H1 (cell line): ENCODE measurements around the gene IFIT1. TPM values are rescaled to one million over a fixed set of nuclear protein-coding genes. Genes with fewer than 3 reads are reported as not detected.

ENCODE experiments used
- CTCF ChIA-PET: fragments of 300-600 bp; sonication (Branson Sonifier 250); formaldehyde crosslinking; loops from one replicate; lab custom pipeline; 2021; ENCODE audit not compliant: partially characterized antibody; lab: Charles Lee
- POLR2A ChIA-PET: fragments of 300-600 bp; sonication (Branson Sonifier 250); formaldehyde crosslinking; loops from one replicate; lab custom pipeline; 2021; ENCODE audit warnings: inconsistent platforms; ENCODE audit not compliant: partially characterized antibody; lab: Charles Lee
- DNase-seq, 2 experiments: peaks; one replicate each; pipeline versions ENCODE4 v3.0.0 to v3.0.0-alpha.2; 2010 to 2022; ENCODE audit warnings: low spot score in 2 of 2, low read depth in 1 of 2, mixed read lengths in 1 of 2
- FAIRE-seq: peaks from 2 replicates; lab custom pipeline; 2011; peaks lifted over from hg19 to GRCh38; lab: Jason Lieb, UNC
- H2AFZ ChIP-seq: 2 replicates; pipeline ENCODE4 v1.8.1; 2012; ENCODE audit warnings: low read length, inconsistent platforms
- H2AK5ac ChIP-seq: 2 replicates; pipeline ENCODE4 v1.6.1; 2013; ENCODE audit warnings: low read depth, low read length
- H2BK120ac ChIP-seq: replicated peaks from 2 replicates; pipeline ENCODE3; 2013; ENCODE audit warnings: low read depth, low read length, inconsistent platforms
- H2BK12ac ChIP-seq: 2 replicates; pipeline ENCODE4 v1.6.1; 2013; ENCODE audit warnings: low read depth, low read length
- H2BK15ac ChIP-seq: 2 replicates; pipeline ENCODE4 v1.6.1; 2013; ENCODE audit warnings: low read length
- H2BK20ac ChIP-seq: 2 replicates; pipeline ENCODE4 v1.6.1; 2013; ENCODE audit warnings: low read length
- H2BK5ac ChIP-seq: 2 replicates; pipeline ENCODE4 v1.6.1; 2013; ENCODE audit warnings: low read depth, low read length
- H3K14ac ChIP-seq: 2 replicates; pipeline ENCODE4 v1.6.1; 2013; ENCODE audit warnings: inconsistent platforms; ENCODE audit not compliant: insufficient read length
- H3K18ac ChIP-seq: 2 replicates; pipeline ENCODE4 v1.6.1; 2013; ENCODE audit warnings: low read length; ENCODE audit errors: extremely low read depth
- H3K23ac ChIP-seq: 2 replicates; pipeline ENCODE4 v1.6.1; 2013; ENCODE audit warnings: inconsistent platforms; ENCODE audit not compliant: insufficient read length
- H3K23me2 ChIP-seq: 2 replicates; pipeline ENCODE4 v1.6.1; 2013; ENCODE audit warnings: low read depth, low read length
- H3K27ac ChIP-seq: 2 replicates; pipeline ENCODE4 v1.6.1; 2011; ENCODE audit warnings: low read depth, low read length, inconsistent platforms
- H3K27me3 ChIP-seq, 4 experiments: replicated peaks in 1 of 4; 1 replicate in 1 of 4; 2 replicates in 3 of 4; pipeline versions ENCODE4 v1.6.1 to v1.8.1; 2011 to 2013; ENCODE audit warnings: low read length in 3 of 4, mild to moderate bottlenecking in 3 of 4, inconsistent platforms in 2 of 4, mixed read lengths in 2 of 4, moderate library complexity in 1 of 4; ENCODE audit not compliant: control insufficient read depth in 3 of 4, insufficient read depth in 3 of 4; ENCODE audit errors: extremely low read depth in 1 of 4
- H3K36me3 ChIP-seq, 4 experiments: 2 replicates each; pipeline versions ENCODE4 v1.6.1 to v1.8.1; 2011 to 2013; ENCODE audit warnings: mild to moderate bottlenecking in 4 of 4, low read length in 3 of 4, moderate library complexity in 2 of 4, control low read depth in 1 of 4, inconsistent platforms in 1 of 4; ENCODE audit not compliant: insufficient read depth in 4 of 4, control insufficient read depth in 2 of 4
- H3K4ac ChIP-seq: replicated peaks from 2 replicates; pipeline ENCODE3; 2013; ENCODE audit warnings: low read length, low read depth, mixed read lengths, inconsistent platforms; ENCODE audit not compliant: insufficient read length
- H3K4me1 ChIP-seq, 4 experiments: replicated peaks in 1 of 4; 1 replicate in 1 of 4; 2 replicates in 3 of 4; pipeline versions ENCODE4 v1.6.1 to v1.8.1; 2011 to 2013; ENCODE audit warnings: low read length in 3 of 4, inconsistent platforms in 2 of 4, mixed read lengths in 1 of 4; ENCODE audit not compliant: insufficient read depth in 4 of 4, control insufficient read depth in 3 of 4
- H3K4me2 ChIP-seq, 2 experiments: 2 replicates each; pipeline versions ENCODE4 v1.6.1 to v1.8.1; 2011 to 2013; ENCODE audit warnings: low read depth in 2 of 2, low read length in 2 of 2, control low read depth in 1 of 2, inconsistent platforms in 1 of 2, mild to moderate bottlenecking in 1 of 2; ENCODE audit not compliant: insufficient read depth in 1 of 2
- H3K4me3 ChIP-seq, 4 experiments: fragments of 200-600, 300-600 bp in 1 of 4; sonication (generic), shearing (Covaris generic), sonication (Bioruptor Twin) in 1 of 4; 2 replicates each; pipeline versions ENCODE4 v1.5.1 to v1.8.1; 2011 to 2016; ENCODE audit warnings: low read length in 4 of 4, low read depth in 3 of 4, control low read depth in 2 of 4, inconsistent platforms in 2 of 4, mild to moderate bottlenecking in 2 of 4, mixed read lengths in 1 of 4, moderate library complexity in 1 of 4; ENCODE audit not compliant: insufficient read depth in 2 of 4; ENCODE audit errors: extremely low read depth in 1 of 4
- H3K56ac ChIP-seq: replicated peaks from 2 replicates; pipeline ENCODE3; 2013; ENCODE audit warnings: low read depth, mild to moderate bottlenecking, mixed read lengths, low read length, inconsistent platforms; ENCODE audit not compliant: insufficient read length
- H3K79me1 ChIP-seq: 2 replicates; pipeline ENCODE4 v1.6.1; 2013; ENCODE audit warnings: low read depth, low read length, control low read depth
- H3K79me2 ChIP-seq, 2 experiments: 2 replicates each; pipeline versions ENCODE4 v1.6.1 to v1.8.1; 2012 to 2013; ENCODE audit warnings: low read length in 2 of 2, mild to moderate bottlenecking in 2 of 2, inconsistent platforms in 1 of 2; ENCODE audit not compliant: insufficient read depth in 2 of 2, control insufficient read depth in 1 of 2
- H3K9ac ChIP-seq, 4 experiments: replicated peaks in 1 of 4; 1 replicate in 1 of 4; 2 replicates in 3 of 4; pipeline versions ENCODE4 v1.6.1 to v1.8.1; 2011 to 2013; ENCODE audit warnings: low read depth in 3 of 4, low read length in 3 of 4, control low read depth in 2 of 4, mild to moderate bottlenecking in 2 of 4, moderate library complexity in 2 of 4, inconsistent platforms in 1 of 4; ENCODE audit errors: extremely low read depth in 1 of 4
- H3K9me3 ChIP-seq, 2 experiments: 2 replicates each; pipeline versions ENCODE4 v1.6.1 to v1.8.1; 2012 to 2013; ENCODE audit warnings: mild to moderate bottlenecking in 2 of 2, moderate library complexity in 2 of 2, control low read depth in 1 of 2, inconsistent platforms in 1 of 2, low read depth in 1 of 2, low read length in 1 of 2, mixed read lengths in 1 of 2; ENCODE audit not compliant: insufficient read depth in 2 of 2
- H4K20me1 ChIP-seq, 2 experiments: replicated peaks in 1 of 2; 2 replicates each; pipeline versions ENCODE3 to v1.8.1; 2011 to 2013; ENCODE audit warnings: inconsistent platforms in 2 of 2, low read length in 2 of 2, mild to moderate bottlenecking in 1 of 2; ENCODE audit not compliant: insufficient read depth in 2 of 2, control insufficient read depth in 1 of 2
- H4K5ac ChIP-seq: 2 replicates; pipeline ENCODE4 v1.6.1; 2013; ENCODE audit warnings: low read length, low read depth, mixed read lengths, inconsistent platforms; ENCODE audit not compliant: insufficient read length
- H4K8ac ChIP-seq: 2 replicates; pipeline ENCODE4 v1.8.0; 2013; ENCODE audit warnings: mild to moderate bottlenecking, moderate library complexity, low read length, inconsistent platforms; ENCODE audit not compliant: insufficient read depth; ENCODE audit errors: extremely low read depth
- H4K91ac ChIP-seq: replicated peaks from 2 replicates; pipeline ENCODE3; 2013; ENCODE audit warnings: low read length, mixed read lengths, inconsistent platforms; ENCODE audit not compliant: insufficient read length
- CHD1 ChIP-seq: IDR thresholded peaks from 2 replicates; pipeline ENCODE4 v1.6.1; 2012; ENCODE audit warnings: low read depth, low read length, improper control_type of control experiment
- CREB1 ChIP-seq: IDR thresholded peaks from 2 replicates; pipeline ENCODE4 v1.6.1; 2012; ENCODE audit warnings: inconsistent platforms
- CTCF ChIP-seq, 3 experiments: IDR thresholded peaks; 1 replicate in 2 of 3; 2 replicates in 1 of 3; pipeline versions ENCODE4 v1.5.1 to v1.6.1; 2011; ENCODE audit warnings: low read length in 3 of 3, mild to moderate bottlenecking in 3 of 3, inconsistent platforms in 2 of 3, low read depth in 1 of 3, moderate library complexity in 1 of 3; ENCODE audit not compliant: insufficient read depth in 1 of 3; ENCODE audit errors: control extremely low read depth in 1 of 3
- EP300 ChIP-seq, 2 experiments: IDR thresholded peaks; 1 replicate in 1 of 2; 2 replicates in 1 of 2; pipeline ENCODE4 v1.6.1; 2011 to 2012; ENCODE audit warnings: low read depth in 2 of 2, low read length in 2 of 2, mild to moderate bottlenecking in 2 of 2, borderline replicate concordance in 1 of 2, inconsistent platforms in 1 of 2, moderate library complexity in 1 of 2
- HDAC6 ChIP-seq: IDR thresholded peaks from one replicate; pipeline ENCODE4 v1.7.1; 2012; ENCODE audit warnings: low read depth, mild to moderate bottlenecking, inconsistent platforms, low read length, moderate library complexity
- RFX5 ChIP-seq: IDR thresholded peaks from 2 replicates; pipeline ENCODE4 v1.6.1; 2011; ENCODE audit warnings: low read depth, low read length, improper control_type of control experiment, borderline replicate concordance
- SIX5 ChIP-seq: IDR thresholded peaks from 2 replicates; pipeline ENCODE4 v1.6.1; 2011; ENCODE audit warnings: mild to moderate bottlenecking, low read depth, low read length
- SP4 ChIP-seq: IDR thresholded peaks from 2 replicates; pipeline ENCODE4 v1.6.1; 2012; ENCODE audit warnings: low read length, inconsistent platforms
- TBP ChIP-seq: IDR thresholded peaks from 2 replicates; pipeline ENCODE4 v1.6.1; 2011; ENCODE audit warnings: low read depth, low read length, improper control_type of control experiment
- WGBS, 2 experiments: shearing (Covaris generic) in 1 of 2; methylation state at CpG; one replicate each; pipeline versions ENCODE4 v1.1.6 to v1.1.7; 2013 to 2015; ENCODE audit warnings: low lambda C conversion rate in 2 of 2, mixed read lengths in 2 of 2, inconsistent platforms in 1 of 2, low coverage in 1 of 2, missing lambda C conversion rate in 1 of 2; ENCODE audit not compliant: insufficient replicate concordance in 2 of 2, insufficient coverage in 1 of 2, insufficient read length in 1 of 2; ENCODE audit errors: extremely low coverage in 1 of 2, missing lambda C conversion rate in 1 of 2; 5-methylcytosine and 5-hydroxymethylcytosine counted together
- polyA plus RNA-seq, 7 experiments: library from polyadenylated mRNA; depleted of rRNA in 3 of 7; stranded (reverse) in 5 of 7; unstranded in 2 of 7; fragments of >200 nt in 5 of 7; fragments of 200-250 nt in 2 of 7; gene quantifications; 1 replicate in 5 of 7; 2 replicates in 1 of 7; 4 replicates in 1 of 7; pipeline versions ENCODE4 v1.2.1 to v1.2.3, GENCODE V29; 2011 to 2013; ENCODE audit warnings: missing spikeins in 2 of 7, mixed read lengths in 2 of 7
- total RNA-seq: library from RNA; stranded (reverse); fragmentation: NEBNext Ultra II Directional; extraction: Animal tissue kit (Norgen Biotek cat#: 25700); gene quantifications from 2 replicates; pipeline ENCODE4 v1.2.1, GENCODE V29; 2021

Gene IFIT1
- total and polyA plus RNA-seq, 2 of the 8 experiments (the other 6 are each of a cell fraction or from before 2014, with no cell fraction given): 0.94 to 1.5 TPM

GRCh38 chr10:89373916-89374711 is 18.3 kb upstream of the IFIT1 start:
- no peaks in the 10 kb centered on the region for H3K23me2 ChIP-seq
- H4K91ac ChIP-seq: no peak overlapping the region
- no peak overlapping the region for H3K27ac ChIP-seq
- H3K79me2 ChIP-seq: no peaks in the 10 kb centered on the region
- H4K8ac ChIP-seq: no peak overlapping the region
- no peak overlapping the region for H3K9ac ChIP-seq
- no peak overlapping the region for H2BK5ac ChIP-seq
- H2BK120ac ChIP-seq: no peak overlapping the region
- no peak overlapping the region for H3K23ac ChIP-seq
- H2BK15ac ChIP-seq: no peak overlapping the region
- no peak overlapping the region for H3K56ac ChIP-seq
- H2BK12ac ChIP-seq: no peak overlapping the region
- no peak overlapping the region for H3K4me2 ChIP-seq
- H3K4me1 ChIP-seq: peaks cover 0 to 4% (median 0%) of the 10 kb centered on the region in 4 experiments; a peak in 2 of 7 replicates
- 92% methylated on average over 3 of the region's 3 CpGs; no CpG with 5 or more reads in 1 of the 2 experiments for WGBS, 2 experiments
- H3K18ac ChIP-seq: no peak overlapping the region
- H3K4me3 ChIP-seq: no peak overlapping the region
- no peak overlapping the region for H3K14ac ChIP-seq
- no peak overlapping the region for H3K4ac ChIP-seq
- no peaks in the 10 kb centered on the region for H3K27me3 ChIP-seq
- no peak overlapping the region for H2AK5ac ChIP-seq
- H3K9me3 ChIP-seq: no peaks in the 10 kb centered on the region
- no peaks in the 10 kb centered on the region for H3K36me3 ChIP-seq
- no peak overlapping the region for H4K5ac ChIP-seq
- no peak overlapping the region for H2BK20ac ChIP-seq
- POLR2A ChIA-PET: no interaction called here
- no peaks in the 10 kb centered on the region for H4K20me1 ChIP-seq
- TF ChIP-seq TBP (no peak), SIX5 (no peak), SP4 (no peak), CREB1 (no peak), CTCF (IDR thresholded peaks at IDR 0.05; ENCODE audit: control extremely low read depth in 1 of 3, insufficient read depth in 1 of 3, low read depth in 1 of 3, low read length in 3 of 3) (no peak), RFX5 (no peak), HDAC6 (no peak), CHD1 (no peak), EP300 (IDR thresholded peaks at IDR 0.05; ENCODE audit: borderline replicate concordance in 1 of 2, low read depth in 2 of 2, low read length in 2 of 2) (no peak)
- CTCF ChIA-PET: interaction anchor here (0.6 to 2.7 kb wide), 7 partner anchors 11 to 345 kb away, joined by 3 to 7 read pairs (median 3); no protein-coding TSS in a partner anchor
- no peak overlapping the region for H2AFZ ChIP-seq
- no peaks in the 10 kb centered on the region for H3K79me1 ChIP-seq
- no peak for DNase-seq
- FAIRE-seq: no peak
